ENCODE results near the gene IDI2. TPM values are rescaled to one million over a fixed set of nuclear protein-coding genes. Genes with fewer than 3 reads are reported as not detected.

Gene IDI2
- total and polyA plus RNA-seq, 2 of the 13 experiments (the other 11 are each of a cell fraction or from before 2014, with no cell fraction given) = not detected

GRCh38 chr10:1048732-1049424 is 23.2 kb upstream of the IDI2 start, which contains the start of gene IDI1 (continued):
- TF ChIP-seq ZNF407 (CRISPR knock-in tag; IDR thresholded peaks at IDR 0.05; ENCODE audit: not compliant biosample characterization) (peak; percentile 72), ESRRA (CRISPR knock-in tag; IDR thresholded peaks at IDR 0.05; ENCODE audit: low read depth) (peak; percentile 80; the same call in 1 of the 2 replicates), FOXA1 (IDR thresholded peaks at IDR 0.05) (no peak), FOXA1 (CRISPR knock-in tag; IDR thresholded peaks at IDR 0.05) (peak; percentile 70), EP300 (IDR thresholded peaks at IDR 0.05; ENCODE audit: low read depth in 2 of 2, low read length in 2 of 2) (peak in 1 of 2 experiments; percentile 61; a peak in 2 of 4 replicates), EP300 (CRISPR knock-in tag; IDR thresholded peaks at IDR 0.05; ENCODE audit: borderline replicate concordance) (peak; percentile 52; the same call in 1 of the 2 replicates), BHLHE40 (IDR thresholded peaks at IDR 0.05; ENCODE audit: low read length) (no peak; the same call in 1 of the 2 replicates), IRF2 (CRISPR knock-in tag; IDR thresholded peaks at IDR 0.05) (no peak), GABPA (IDR thresholded peaks at IDR 0.05; ENCODE audit: low read depth, low read length) (peak; percentile 77), GABPA (CRISPR knock-in tag; IDR thresholded peaks at IDR 0.05; ENCODE audit: low read depth) (peak; percentile 95), HDAC2 (CRISPR knock-in tag; IDR thresholded peaks at IDR 0.05) (peak; percentile 24; the same call in 1 of the 2 replicates), CHD2 (IDR thresholded peaks at IDR 0.05; ENCODE audit: low read depth, low read length) (peak; percentile 70), ZBTB3 (CRISPR knock-in tag; IDR thresholded peaks at IDR 0.05; ENCODE audit: borderline replicate concordance, low read depth) (no peak), ZNF3 (CRISPR knock-in tag; IDR thresholded peaks at IDR 0.05) (no peak), POLR2AphosphoS5 (IDR thresholded peaks at IDR 0.05; ENCODE audit: low read depth, low read length) (peak; percentile 92), GTF2F1 (IDR thresholded peaks at IDR 0.05; ENCODE audit: low read length) (peak; percentile 67), GFI1 (CRISPR knock-in tag; IDR thresholded peaks at IDR 0.05; ENCODE audit: borderline replicate concordance) (peak; percentile 56; the same call in 1 of the 2 replicates), NR2C2 (CRISPR knock-in tag; IDR thresholded peaks at IDR 0.05; ENCODE audit: borderline replicate concordance) (peak; percentile 90), ATF4 (CRISPR knock-in tag; IDR thresholded peaks at IDR 0.05) (no peak), AGO2 (optimal IDR thresholded peaks at IDR 0.05; ENCODE audit: low read depth, low read length) (peak; percentile 99), GABPB1 (CRISPR knock-in tag; IDR thresholded peaks at IDR 0.05) (peak; percentile 95)
